ENCODE measurements around the gene COX7B.
"Not testable (repeated sequence)": the region's sequence is repeated elsewhere in the genome, so short reads cannot be mapped to it uniquely, and the experiment has no call there.

The COX7B gene

GRCh38 chrX:77924320-77924859 lies 25.1 kb downstream of the COX7B start:
- Mint-ChIP-seq H3K4me1 (peaks cover 5% of the 10 kb centered on the region), H3K27me3 (no peaks in the 10 kb centered on the region), H3K4me3 (no peak overlapping the region), H3K27ac (no peak overlapping the region), H3K36me3 (peaks cover 6% of the 10 kb centered on the region), H3K9me3 (no peaks in the 10 kb centered on the region)
- CTCF ChIA-PET, result no interaction called here
- DNase-seq, result no peak

- Mint-ChIP-seq H3K27me3 (no peaks in the 10 kb centered on the region), H3K36me3 (peaks cover 6% of the 10 kb centered on the region), H3K9me3 (no peaks in the 10 kb centered on the region), H3K4me3 (no peak overlapping the region), H3K27ac (no peak overlapping the region), H3K4me1 (peaks cover 5% of the 10 kb centered on the region)
- CTCF ChIA-PET, result no interaction called here
- no peak for DNase-seq
These were observed 26.5 kb downstream of the COX7B start for GRCh38 chrX:77925764-77926163.

GRCh38 chrX:77930581-77930980 lies 31.3 kb downstream of the COX7B start:
- no peak for DNase-seq
- peaks cover 4% of the 10 kb centered on the region for H3K4me1 Mint-ChIP-seq
- CTCF ChIA-PET, result no interaction called here
- H3K4me3 Mint-ChIP-seq, result no peak overlapping the region
- no peak overlapping the region for H3K27ac Mint-ChIP-seq
- peaks cover 9% of the 10 kb centered on the region for H3K36me3 Mint-ChIP-seq
- H3K27me3 Mint-ChIP-seq, result no peaks in the 10 kb centered on the region
- H3K9me3 Mint-ChIP-seq, result no peaks in the 10 kb centered on the region

- no peak for DNase-seq
- H3K4me1 Mint-ChIP-seq, result no peaks in the 10 kb centered on the region
- peaks cover 5% of the 10 kb centered on the region for H3K36me3 Mint-ChIP-seq
- no peak overlapping the region for H3K27ac Mint-ChIP-seq
- H3K4me3 Mint-ChIP-seq, result no peak overlapping the region
- no peaks in the 10 kb centered on the region for H3K9me3 Mint-ChIP-seq
- H3K27me3 Mint-ChIP-seq, result no peaks in the 10 kb centered on the region
- CTCF ChIA-PET, result no interaction called here
These were observed 36.6 kb downstream of the COX7B start for GRCh38 chrX:77935886-77936285.

- Mint-ChIP-seq H3K27ac (no peak overlapping the region), H3K27me3 (no peaks in the 10 kb centered on the region), H3K9me3 (no peaks in the 10 kb centered on the region), H3K4me1 (no peaks in the 10 kb centered on the region), H3K4me3 (no peak overlapping the region), H3K36me3 (peaks cover 5% of the 10 kb centered on the region)
- DNase-seq, result no peak
- CTCF ChIA-PET, result no interaction called here
These were observed 37.0 kb downstream of the COX7B start for GRCh38 chrX:77936299-77936698.

GRCh38 chrX:77937291-77937690 lies 38.0 kb downstream of the COX7B start:
- no peaks in the 10 kb centered on the region for H3K27me3 Mint-ChIP-seq
- H3K4me1 Mint-ChIP-seq, result no peaks in the 10 kb centered on the region
- CTCF ChIA-PET, result no interaction called here
- no peak for DNase-seq
- H3K36me3 Mint-ChIP-seq, result peaks cover 5% of the 10 kb centered on the region
- no peak overlapping the region for H3K27ac Mint-ChIP-seq
- no peak overlapping the region for H3K4me3 Mint-ChIP-seq
- H3K9me3 Mint-ChIP-seq, result no peaks in the 10 kb centered on the region

- Mint-ChIP-seq H3K4me1 (peaks cover 1% of the 10 kb centered on the region), H3K27ac (no peak overlapping the region), H3K27me3 (no peaks in the 10 kb centered on the region), H3K9me3 (no peaks in the 10 kb centered on the region), H3K36me3 (no peaks in the 10 kb centered on the region), H3K4me3 (no peak overlapping the region)
- DNase-seq, result no peak
- CTCF ChIA-PET, result no interaction called here
These were observed 38.9 kb downstream of the COX7B start for GRCh38 chrX:77938083-77938680.

GRCh38 chrX:77945031-77945430 lies 45.8 kb downstream of the COX7B start:
- H3K4me1 Mint-ChIP-seq, H3K4me3 Mint-ChIP-seq, CTCF ChIA-PET, H3K27me3 Mint-ChIP-seq, H3K27ac Mint-ChIP-seq, H3K9me3 Mint-ChIP-seq, H3K36me3 Mint-ChIP-seq, DNase-seq: not testable (repeated sequence)

GRCh38 chrX:77945910-77946545 lies 46.8 kb downstream of the COX7B start:
- CTCF ChIA-PET, result no interaction called here
- H3K27me3 Mint-ChIP-seq, result no peaks in the 10 kb centered on the region
- no peak overlapping the region for H3K27ac Mint-ChIP-seq
- no peak for DNase-seq
- no peaks in the 10 kb centered on the region for H3K36me3 Mint-ChIP-seq
- no peak overlapping the region for H3K4me3 Mint-ChIP-seq
- H3K4me1 Mint-ChIP-seq, result peaks cover 3% of the 10 kb centered on the region
- no peaks in the 10 kb centered on the region for H3K9me3 Mint-ChIP-seq

- Mint-ChIP-seq H3K9me3 (no peaks in the 10 kb centered on the region), H3K36me3 (no peaks in the 10 kb centered on the region), H3K27ac (no peak overlapping the region), H3K4me3 (no peak overlapping the region), H3K4me1 (peaks cover 3% of the 10 kb centered on the region), H3K27me3 (no peaks in the 10 kb centered on the region)
- DNase-seq, result no peak
- CTCF ChIA-PET, result no interaction called here
These were observed 47.3 kb downstream of the COX7B start for GRCh38 chrX:77946571-77946970.

- Mint-ChIP-seq H3K9me3 (no peaks in the 10 kb centered on the region), H3K36me3 (no peaks in the 10 kb centered on the region), H3K4me3 (no peak overlapping the region), H3K27me3 (no peaks in the 10 kb centered on the region), H3K4me1 (peaks cover 5% of the 10 kb centered on the region), H3K27ac (no peak overlapping the region)
- CTCF ChIA-PET, result no interaction called here
- no peak for DNase-seq
These were observed 50.6 kb downstream of the COX7B start for GRCh38 chrX:77949840-77950239.

- peaks cover 6% of the 10 kb centered on the region for H3K36me3 Mint-ChIP-seq
- CTCF ChIA-PET, result no interaction called here
- no peak for DNase-seq
- H3K27ac Mint-ChIP-seq, result no peak overlapping the region
- no peak overlapping the region for H3K4me3 Mint-ChIP-seq
- H3K27me3 Mint-ChIP-seq, result no peaks in the 10 kb centered on the region
- peaks cover 6% of the 10 kb centered on the region for H3K9me3 Mint-ChIP-seq
- peaks cover 15% of the 10 kb centered on the region for H3K4me1 Mint-ChIP-seq
These were observed 52.9 kb downstream of the COX7B start for GRCh38 chrX:77952173-77952572.

- H3K27ac Mint-ChIP-seq, result no peak overlapping the region
- H3K27me3 Mint-ChIP-seq, result no peaks in the 10 kb centered on the region
- no peak for DNase-seq
- peaks cover 6% of the 10 kb centered on the region for H3K9me3 Mint-ChIP-seq
- H3K36me3 Mint-ChIP-seq, result peaks cover 14% of the 10 kb centered on the region
- H3K4me1 Mint-ChIP-seq, result peaks cover 25% of the 10 kb centered on the region
- no peak overlapping the region for H3K4me3 Mint-ChIP-seq
- CTCF ChIA-PET, result no interaction called here
These were observed 54.0 kb downstream of the COX7B start for GRCh38 chrX:77953302-77953701.

- Mint-ChIP-seq H3K27ac (no peak overlapping the region), H3K4me1 (peaks cover 26% of the 10 kb centered on the region), H3K9me3 (peaks cover 6% of the 10 kb centered on the region), H3K36me3 (peaks cover 16% of the 10 kb centered on the region), H3K27me3 (no peaks in the 10 kb centered on the region), H3K4me3 (no peak overlapping the region)
- DNase-seq, result no peak
- CTCF ChIA-PET, result no interaction called here
These were observed 54.4 kb downstream of the COX7B start for GRCh38 chrX:77953708-77954107.

All from activated naive CD4-positive, alpha-beta T cell treated with anti-CD3 and anti-CD28 coated beads, Interleukin-2, amount 10 ng/mL, durations not matched to agents 7 days and 5 days (primary cell).